ENCODE data around the gene SOBP. TPM values are rescaled to one million over a fixed set of nuclear protein-coding genes. Genes with fewer than 3 reads are reported as not detected.
"Not testable (repeated sequence)": the region's sequence is repeated elsewhere in the genome, so short reads cannot be mapped to it uniquely, and the experiment has no call there.

Gene SOBP
- total RNA-seq, 4 donors from 2014 or later: 0.26 to 1.5 (median 0.55) TPM

DNA sequence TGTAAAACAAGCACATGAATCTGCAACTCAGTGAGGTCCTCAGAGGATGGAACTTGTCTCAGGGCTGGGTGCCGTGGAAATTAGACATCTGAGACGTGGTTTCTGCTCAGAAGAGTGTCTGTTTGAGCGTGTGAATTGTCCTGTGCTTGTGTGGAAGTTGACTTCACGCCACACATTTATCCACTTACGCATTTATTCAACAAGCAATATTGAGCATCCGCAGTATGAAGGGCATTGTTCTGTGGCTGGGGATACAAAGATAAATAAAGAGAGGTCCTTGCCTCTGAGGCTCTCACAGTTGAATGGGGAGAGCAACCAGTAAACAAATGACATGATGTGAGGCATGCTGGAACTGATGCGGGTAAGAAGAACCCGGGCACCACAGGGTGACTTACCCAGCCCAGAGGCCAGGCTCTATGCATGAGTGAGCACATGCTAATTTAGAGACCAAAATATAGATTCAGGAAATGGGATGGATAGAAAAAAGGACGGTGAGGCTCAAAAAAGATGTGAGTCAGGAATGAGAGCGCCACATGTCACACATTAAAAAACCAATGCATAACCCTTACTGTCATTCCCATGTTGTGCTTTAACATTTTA lies 60.4 kb downstream of the SOBP start:
- Histone ChIP-seq H3K27me3 (no peaks in the 10 kb centered on the region), H3K9me3 (no peaks in the 10 kb centered on the region), H3K36me3 (no peaks in the 10 kb centered on the region), H3K4me3 (no peak overlapping the region), H3K27ac (no peak overlapping the region), H3K4me1 (no peaks in the 10 kb centered on the region)
- DNase-seq (ENCODE audit: low spot score in 2 of 2): no peak
- TF ChIP-seq, protein P1, sequence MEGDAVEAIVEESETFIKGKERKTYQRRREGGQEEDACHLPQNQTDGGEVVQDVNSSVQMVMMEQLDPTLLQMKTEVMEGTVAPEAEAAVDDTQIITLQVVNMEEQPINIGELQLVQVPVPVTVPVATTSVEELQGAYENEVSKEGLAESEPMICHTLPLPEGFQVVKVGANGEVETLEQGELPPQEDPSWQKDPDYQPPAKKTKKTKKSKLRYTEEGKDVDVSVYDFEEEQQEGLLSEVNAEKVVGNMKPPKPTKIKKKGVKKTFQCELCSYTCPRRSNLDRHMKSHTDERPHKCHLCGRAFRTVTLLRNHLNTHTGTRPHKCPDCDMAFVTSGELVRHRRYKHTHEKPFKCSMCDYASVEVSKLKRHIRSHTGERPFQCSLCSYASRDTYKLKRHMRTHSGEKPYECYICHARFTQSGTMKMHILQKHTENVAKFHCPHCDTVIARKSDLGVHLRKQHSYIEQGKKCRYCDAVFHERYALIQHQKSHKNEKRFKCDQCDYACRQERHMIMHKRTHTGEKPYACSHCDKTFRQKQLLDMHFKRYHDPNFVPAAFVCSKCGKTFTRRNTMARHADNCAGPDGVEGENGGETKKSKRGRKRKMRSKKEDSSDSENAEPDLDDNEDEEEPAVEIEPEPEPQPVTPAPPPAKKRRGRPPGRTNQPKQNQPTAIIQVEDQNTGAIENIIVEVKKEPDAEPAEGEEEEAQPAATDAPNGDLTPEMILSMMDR (IDR thresholded peaks at IDR 0.05): no peak
- TF ChIP-seq POLR2AphosphoS5 (IDR thresholded peaks at IDR 0.05) (no peak), POLR2A (IDR thresholded peaks at IDR 0.05) (no peak), EP300 (IDR thresholded peaks at IDR 0.05) (no peak)
- 91% methylated on average over 10 of the region's 10 CpGs for WGBS

GRCh38 chr6:107550906-107551305 lies 61.0 kb downstream of the SOBP start:
- TF ChIP-seq, protein P1 (IDR thresholded peaks at IDR 0.05): no peak
- TF ChIP-seq EP300 (IDR thresholded peaks at IDR 0.05) (no peak), POLR2A (IDR thresholded peaks at IDR 0.05) (no peak)
- Histone ChIP-seq H3K27me3 (no peaks in the 10 kb centered on the region), H3K4me3 (no peak overlapping the region), H3K9me3 (no peaks in the 10 kb centered on the region), H3K27ac (no peak overlapping the region), H3K36me3 (no peaks in the 10 kb centered on the region), H3K4me1 (no peaks in the 10 kb centered on the region)
- WGBS: 74% methylated on average over 4 of the region's 4 CpGs
- DNase-seq (ENCODE audit: low spot score in 2 of 2): no peak

GRCh38 chr6:107553121-107553520 lies 63.2 kb downstream of the SOBP start:
- H3K27me3 ChIP-seq; H3K4me3 ChIP-seq; H3K27ac ChIP-seq; H3K9me3 ChIP-seq; DNase-seq (ENCODE audit: low spot score in 2 of 2); H3K36me3 ChIP-seq; H3K4me1 ChIP-seq: not testable (repeated sequence)
- 97% methylated on average over 6 of the region's 6 CpGs for WGBS

DNA sequence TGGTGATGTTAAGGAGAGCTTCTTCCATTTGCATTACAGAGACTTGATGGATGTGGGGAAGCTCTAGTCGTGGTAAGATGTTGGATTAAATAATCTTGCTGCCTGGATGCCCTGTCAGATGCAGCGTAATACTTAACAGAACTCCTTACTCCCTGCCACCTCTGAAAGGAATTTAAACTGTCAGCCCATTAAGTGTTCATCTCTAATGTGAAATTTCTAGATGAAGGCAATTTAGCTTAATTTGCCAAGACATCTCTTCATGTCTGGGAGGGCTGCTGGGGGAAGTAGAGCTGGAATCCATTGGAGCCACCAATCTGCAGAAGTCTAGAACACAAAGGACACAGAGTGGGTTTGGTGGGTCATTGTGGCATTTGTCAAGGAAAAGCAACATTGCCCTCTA lies 64.4 kb downstream of the SOBP start:
- no peak for DNase-seq (ENCODE audit: low spot score in 2 of 2)
- TF ChIP-seq POLR2A (IDR thresholded peaks at IDR 0.05) (no peak), EP300 (IDR thresholded peaks at IDR 0.05) (no peak), POLR2AphosphoS5 (IDR thresholded peaks at IDR 0.05) (no peak)
- TF ChIP-seq, protein P1 (IDR thresholded peaks at IDR 0.05): no peak
- no peaks in the 10 kb centered on the region for H3K27me3 ChIP-seq
- no peaks in the 10 kb centered on the region for H3K36me3 ChIP-seq
- H3K4me1 ChIP-seq: no peaks in the 10 kb centered on the region
- H3K27ac ChIP-seq: no peak overlapping the region
- no peaks in the 10 kb centered on the region for H3K9me3 ChIP-seq
- WGBS: 100% methylated on average over 2 of the region's 2 CpGs
- H3K4me3 ChIP-seq: no peak overlapping the region

DNA sequence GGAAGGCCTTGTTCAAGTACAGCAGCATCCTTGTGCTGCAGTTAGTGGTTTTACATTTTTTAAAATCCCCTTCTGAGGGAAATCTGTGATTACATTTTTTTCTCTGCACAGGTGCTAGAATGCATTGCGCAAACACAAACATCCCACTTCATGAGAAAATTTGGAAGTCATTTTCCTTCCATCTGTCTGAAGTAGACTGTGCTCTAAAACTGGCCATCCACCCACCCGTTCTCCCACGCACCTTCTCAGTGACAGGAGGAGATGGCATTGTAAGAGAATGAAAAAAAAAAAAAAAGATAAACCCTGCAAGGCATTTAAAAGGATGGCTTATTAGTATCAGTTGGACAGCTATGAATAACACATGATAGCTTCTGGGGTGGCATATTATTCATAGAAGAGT lies 65.0 kb downstream of the SOBP start:
- 98% methylated on average over 3 of the region's 3 CpGs for WGBS
- TF ChIP-seq EP300 (IDR thresholded peaks at IDR 0.05) (no peak), POLR2AphosphoS5 (IDR thresholded peaks at IDR 0.05) (no peak), POLR2A (IDR thresholded peaks at IDR 0.05) (no peak)
- TF ChIP-seq, protein P1 (IDR thresholded peaks at IDR 0.05): no peak
- DNase-seq (ENCODE audit: low spot score in 2 of 2): no peak

DNA sequence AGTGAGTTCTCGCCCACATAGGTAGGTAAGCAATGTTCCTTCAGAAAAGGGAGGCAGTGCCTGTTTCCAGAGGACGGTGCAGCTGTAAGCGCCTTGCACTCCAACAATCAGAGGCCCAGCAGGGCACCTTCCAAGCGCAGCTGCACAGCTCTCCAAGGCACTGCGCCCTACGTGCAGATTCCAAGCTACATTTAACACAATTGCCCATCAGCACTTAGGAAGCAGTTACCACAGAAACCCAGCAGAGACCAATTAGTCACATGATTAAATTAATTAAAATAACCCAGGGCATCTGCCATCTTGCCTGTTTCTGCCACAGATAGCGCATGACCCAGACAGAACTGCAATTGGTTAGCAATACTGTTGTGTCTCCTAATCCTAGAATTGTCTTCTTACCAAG lies 65.5 kb downstream of the SOBP start:
- H3K4me1 ChIP-seq: no peaks in the 10 kb centered on the region
- H3K36me3 ChIP-seq: no peaks in the 10 kb centered on the region
- no peak overlapping the region for H3K4me3 ChIP-seq
- 95% methylated on average over 7 of the region's 7 CpGs for WGBS
- no peak overlapping the region for H3K27ac ChIP-seq
- DNase-seq (ENCODE audit: low spot score in 2 of 2): no peak
- TF ChIP-seq POLR2A (IDR thresholded peaks at IDR 0.05) (no peak), POLR2AphosphoS5 (IDR thresholded peaks at IDR 0.05) (no peak), EP300 (IDR thresholded peaks at IDR 0.05) (no peak)
- TF ChIP-seq, protein P1 (IDR thresholded peaks at IDR 0.05): no peak
- H3K27me3 ChIP-seq: no peaks in the 10 kb centered on the region
- H3K9me3 ChIP-seq: no peaks in the 10 kb centered on the region

More for the DNA sequence above, 65.0 kb downstream of the SOBP start:
- H3K27ac ChIP-seq: no peak overlapping the region
- no peaks in the 10 kb centered on the region for H3K9me3 ChIP-seq
- no peak overlapping the region for H3K4me3 ChIP-seq
- H3K27me3 ChIP-seq: no peaks in the 10 kb centered on the region
- no peaks in the 10 kb centered on the region for H3K4me1 ChIP-seq
- H3K36me3 ChIP-seq: no peaks in the 10 kb centered on the region
